ENCODE data around the gene SEMA4G.

Gene SEMA4G

DNA sequence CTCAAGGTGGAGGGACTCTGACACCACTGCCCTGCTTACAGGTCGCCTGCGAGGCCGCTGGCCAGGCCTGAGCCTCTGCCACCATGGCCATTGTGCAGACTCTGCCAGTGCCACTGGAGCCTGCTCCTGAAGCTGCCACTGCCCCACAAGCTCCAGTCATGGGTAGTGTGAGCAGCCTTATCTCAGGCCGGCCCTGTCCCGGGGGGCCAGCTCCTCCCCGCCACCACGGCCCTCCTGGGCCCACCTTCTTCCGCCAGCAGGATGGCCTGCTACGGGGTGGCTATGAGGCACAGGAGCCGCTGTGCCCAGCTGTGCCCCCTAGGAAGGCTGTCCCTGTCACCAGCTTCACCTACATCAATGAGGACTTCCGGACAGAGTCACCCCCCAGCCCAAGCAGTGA is 33.2 kb downstream of the SEMA4G start:
- Histone ChIP-seq H3K4me3 (no peak overlapping the region), H3K27ac (peak overlapping the region in 10 of 21 experiments; percentile 19 to 100 (median 98))

GRCh38 chr10:101003639-101004206 is 34.4 kb downstream of the SEMA4G start:
- Histone ChIP-seq H3K27ac (peak overlapping the region in 4 of 21 experiments; percentile 6 to 16 (median 12)), H3K4me3 (no peak overlapping the region)

DNA sequence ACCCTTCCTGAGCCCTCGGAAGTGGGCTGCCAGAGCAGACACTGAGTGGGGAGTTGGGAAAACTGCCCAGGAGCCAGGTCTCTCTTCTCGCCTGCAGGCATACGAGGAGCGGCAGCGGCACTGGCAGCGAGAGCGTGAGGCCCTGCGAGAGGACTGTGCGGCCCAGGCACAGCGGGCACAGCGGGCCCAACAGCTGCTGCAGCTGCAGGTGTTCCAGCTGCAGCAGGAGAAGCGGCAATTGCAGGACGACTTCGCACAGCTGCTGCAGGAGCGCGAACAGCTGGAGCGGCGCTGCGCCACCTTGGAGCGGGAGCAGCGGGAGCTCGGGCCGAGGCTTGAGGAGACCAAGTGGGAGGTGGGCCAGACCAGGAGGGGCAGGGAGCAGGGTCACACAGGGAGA is 36.1 kb downstream of the SEMA4G start:
- no peak overlapping the region for H3K27ac ChIP-seq
- H3K4me3 ChIP-seq: no peak overlapping the region

DNA sequence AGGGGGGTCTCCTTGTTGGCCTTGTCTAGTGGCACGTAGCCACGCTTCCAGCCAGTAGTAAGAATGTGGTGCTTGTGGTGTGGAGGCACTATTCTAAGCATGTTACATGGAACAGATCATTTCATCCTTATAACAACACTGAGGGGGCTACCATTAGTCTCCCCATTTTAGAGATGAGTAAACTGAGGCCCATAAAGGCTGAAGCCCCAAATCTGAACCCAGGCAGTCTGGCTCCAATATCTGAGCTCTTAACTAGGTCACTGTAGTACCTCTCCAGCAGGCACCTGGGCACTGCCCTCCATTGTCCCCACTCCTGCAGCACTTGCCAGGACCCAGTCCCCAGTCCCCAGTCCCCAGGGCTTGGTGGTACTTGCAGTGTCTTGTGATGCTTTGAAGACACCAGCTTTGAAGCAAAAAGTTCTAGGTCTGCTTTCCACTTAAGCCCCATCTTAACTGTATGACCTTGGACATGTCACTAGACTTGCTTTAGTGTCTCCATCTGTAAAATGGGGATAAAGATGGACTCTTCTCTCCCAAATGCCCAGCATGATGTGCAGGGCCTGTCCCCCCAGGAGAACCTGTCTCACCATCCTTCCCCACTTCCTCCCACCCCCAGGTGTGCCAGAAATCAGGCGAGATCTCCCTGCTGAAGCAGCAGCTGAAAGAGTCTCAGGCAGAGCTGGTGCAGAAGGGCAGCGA is 36.7 kb downstream of the SEMA4G start:
- H3K27ac ChIP-seq: no peak overlapping the region
- H3K4me3 ChIP-seq: no peak overlapping the region

- Histone ChIP-seq H3K27ac (peak overlapping the region in 1 of 21 experiments; percentile 30), H3K4me3 (no peak overlapping the region)
These were observed 37.3 kb downstream of the SEMA4G start for GRCh38 chr10:101006593-101007098.

DNA sequence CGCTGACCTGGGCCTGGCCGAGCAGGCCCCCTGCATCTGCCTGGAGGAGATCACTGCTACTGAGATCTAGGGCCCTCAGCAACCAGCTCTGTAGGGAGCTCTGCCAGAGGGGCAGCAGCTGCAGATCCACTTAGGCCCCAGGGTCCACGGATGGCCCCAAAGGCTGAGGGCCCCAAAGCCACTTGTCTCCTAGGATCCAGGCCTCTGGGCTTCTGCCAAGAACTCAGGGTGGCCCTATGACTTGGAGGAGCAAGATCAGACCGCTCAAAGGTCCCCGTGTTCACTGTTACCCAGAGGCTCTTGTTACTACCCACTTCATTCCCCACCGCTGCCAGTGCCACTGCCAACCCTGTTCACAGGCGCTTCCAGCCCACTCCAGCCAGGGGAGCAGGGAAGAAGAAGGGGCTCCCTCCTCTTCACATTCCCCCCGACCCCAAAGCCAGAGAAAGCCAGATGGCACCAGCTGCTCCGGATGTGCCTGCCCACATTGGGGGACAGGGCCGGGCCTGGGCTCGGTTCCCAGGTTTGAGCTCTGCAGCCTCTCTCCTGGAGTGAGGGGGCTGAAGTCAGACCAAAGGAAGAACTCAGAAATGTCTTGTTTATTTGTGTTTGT is 37.9 kb downstream of the SEMA4G start:
- H3K4me3 ChIP-seq: no peak overlapping the region

GRCh38 chr10:101007915-101008822 is 38.9 kb downstream of the SEMA4G start:
- Histone ChIP-seq H3K4me3 (no peak overlapping the region), H3K27ac (no peak overlapping the region)

More for the DNA sequence above, 37.9 kb downstream of the SEMA4G start:
- H3K27ac ChIP-seq: peak overlapping the region in 4 of 21 experiments; percentile 6 to 52 (median 38)

DNA sequence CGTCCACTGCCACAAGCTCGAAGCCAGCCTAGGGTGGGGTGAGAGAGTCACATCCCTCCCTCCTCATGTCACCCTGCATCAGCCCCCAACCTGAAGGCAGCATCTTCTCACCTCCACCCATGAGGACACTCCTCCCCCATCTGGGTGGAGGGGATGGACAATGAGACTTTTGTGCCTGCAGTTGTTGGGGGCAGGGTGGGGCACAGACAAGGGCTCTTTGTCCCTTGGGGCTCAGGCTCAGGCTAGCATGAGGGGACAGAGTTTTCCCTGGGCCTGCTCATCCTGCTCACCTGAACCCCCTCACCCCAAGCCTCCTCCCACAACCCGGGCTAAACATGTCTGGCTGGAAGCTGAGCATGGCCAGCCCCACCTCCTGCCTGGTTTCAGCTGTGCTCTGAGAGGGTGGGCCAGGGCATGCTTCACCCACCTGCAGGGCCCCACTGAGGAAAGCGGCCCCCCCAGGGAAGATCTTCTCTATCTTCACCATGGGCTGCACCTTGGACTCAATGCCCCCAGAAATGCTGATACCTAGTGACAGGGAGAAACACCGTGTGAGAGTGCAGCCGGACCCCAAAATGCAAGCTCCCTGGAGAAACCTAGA is 39.6 kb downstream of the SEMA4G start:
- H3K27ac ChIP-seq: peak overlapping the region in 1 of 21 experiments; percentile 54

DNA sequence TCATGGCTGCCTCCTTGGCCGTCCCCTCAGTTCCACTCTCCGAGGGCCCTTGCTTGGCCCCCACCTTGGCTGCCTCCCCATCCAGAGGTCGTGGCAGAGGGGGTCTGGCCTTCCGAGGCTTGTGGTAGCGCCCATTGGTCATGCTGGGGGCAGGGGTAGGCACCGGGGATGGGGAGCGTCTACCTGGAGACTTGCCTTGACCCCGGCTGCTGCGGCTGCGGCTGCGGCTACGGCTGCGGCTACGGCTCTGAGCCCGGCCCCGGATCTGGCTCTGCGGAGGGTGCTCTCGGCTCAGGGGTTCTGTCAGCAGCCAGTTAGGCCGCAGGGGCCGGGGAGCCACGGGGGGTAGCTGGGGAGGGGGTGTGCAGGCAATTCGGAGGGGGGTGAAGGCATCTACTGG is 41.0 kb downstream of the SEMA4G start:
- no peak overlapping the region for H3K27ac ChIP-seq
- no peak overlapping the region for H3K4me3 ChIP-seq

More for the DNA sequence above, 39.6 kb downstream of the SEMA4G start:
- no peak overlapping the region for H3K4me3 ChIP-seq

- peak overlapping the region in 5 of 21 experiments; percentile 5 to 39 (median 29) for H3K27ac ChIP-seq
- no peak overlapping the region for H3K4me3 ChIP-seq
These were observed 42.5 kb downstream of the SEMA4G start for GRCh38 chr10:101011517-101012423.

- Histone ChIP-seq H3K27ac (peak overlapping the region in 6 of 21 experiments; percentile 17 to 39 (median 25)), H3K4me3 (no peak overlapping the region)
These were observed 43.4 kb downstream of the SEMA4G start for GRCh38 chr10:101012525-101013364.

GRCh38 chr10:101013365-101013825 is 44.1 kb downstream of the SEMA4G start:
- H3K4me3 ChIP-seq: no peak overlapping the region
- H3K27ac ChIP-seq: peak overlapping the region in 1 of 21 experiments; percentile 3

GRCh38 chr10:101014230-101014884 is 45.1 kb downstream of the SEMA4G start:
- H3K4me3 ChIP-seq: no peak overlapping the region
- no peak overlapping the region for H3K27ac ChIP-seq

- no peak overlapping the region for H3K27ac ChIP-seq
These were observed 45.8 kb downstream of the SEMA4G start for GRCh38 chr10:101014966-101015581.

GRCh38 chr10:101015582-101015973 is 46.3 kb downstream of the SEMA4G start:
- no peak overlapping the region for H3K27ac ChIP-seq
- no peak overlapping the region for H3K4me3 ChIP-seq

More at GRCh38 chr10:101014966-101015581, 45.8 kb downstream of the SEMA4G start:
- H3K4me3 ChIP-seq: no peak overlapping the region

- Histone ChIP-seq H3K27ac (no peak overlapping the region), H3K4me3 (no peak overlapping the region)
These were observed 47.5 kb downstream of the SEMA4G start for GRCh38 chr10:101016814-101017213.
